Colonic mucosa (tissue), 4 donors: Measurements from ENCODE around the gene ADAMTS2. TPM values are rescaled to one million over a fixed set of nuclear protein-coding genes. Genes with fewer than 3 reads are reported as not detected.

Source experiments
- DNase-seq: peaks from one replicate; pipeline ENCODE4 v3.0.0-alpha.2; 2020
- H3K27ac ChIP-seq: fragments of 200-600 bp; one replicate; pipeline ENCODE4 v1.8.0; 2021
- H3K27me3 ChIP-seq: fragments of 200-600 bp; one replicate; pipeline ENCODE4 v1.8.0; 2021
- H3K36me3 ChIP-seq: fragments of 200-600 bp; one replicate; pipeline ENCODE4 v1.8.0; 2021
- H3K4me1 ChIP-seq: fragments of 200-600 bp; one replicate; pipeline ENCODE4 v1.8.0; 2021; ENCODE audit warnings: mild to moderate bottlenecking
- H3K4me3 ChIP-seq: fragments of 200-600 bp; one replicate; pipeline ENCODE4 v1.8.0; 2021
- H3K9ac ChIP-seq, 2 donors: one replicate each; pipeline ENCODE4 v1.7.0; 2013; ENCODE audit warnings: control low read depth in 2 of 2, low read depth in 2 of 2, low read length in 2 of 2
- H3K9me3 ChIP-seq: fragments of 200-600 bp; one replicate; pipeline ENCODE4 v1.8.0; 2021
- intact Hi-C: fragments of 100-400 bp; cut with DNase I; formaldehyde crosslinking; loops from one replicate; pipeline ENCODE4 v1.14.1; 2022
- total RNA-seq, 2 donors: library from RNA; stranded (reverse); fragmentation: NEBNext Ultra II Directional in 1 of 2; extraction: Animal tissue kit (Norgen Biotek cat#: 25700) in 1 of 2; gene quantifications; one replicate each; pipeline ENCODE4 v1.2.1, GENCODE V29; 2021
- TF ChIP-seq, protein P1 (sequence below): fragments of 200-600 bp; IDR thresholded peaks from one replicate; pipeline ENCODE4 v1.8.0; 2022; ENCODE audit warnings: antibody characterized with exemption, mild to moderate bottlenecking
- donor health status: healthy.
- donor health status: DM: no; HTN: no; CAD: no.
- donor health status: DM: no; HTN: no; CAD: no.

ADAMTS2 gene
- total RNA-seq, 2 donors from 2014 or later: 2.9 to 4.0 TPM

DNA sequence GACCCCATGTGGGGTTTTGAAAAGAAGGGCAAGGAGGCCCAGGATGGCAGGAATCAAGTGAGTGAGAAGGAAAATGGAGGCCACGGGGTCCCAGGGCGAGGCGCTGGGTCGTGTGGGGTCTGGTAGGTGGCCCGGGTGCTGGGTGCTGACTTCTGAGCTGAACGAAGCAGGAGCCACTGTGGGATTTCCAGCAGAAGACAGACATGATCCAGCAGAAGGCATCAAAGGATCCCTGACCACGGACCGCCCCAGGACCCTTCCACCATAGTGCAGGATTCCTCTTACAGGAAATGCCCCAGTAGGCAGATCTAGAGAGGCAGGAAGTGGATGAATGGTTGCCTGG, 106.7 kb downstream of the ADAMTS2 start:
- H3K27ac ChIP-seq: no peak overlapping the region
- no peak for DNase-seq
- H3K4me1 ChIP-seq: no peaks in the 10 kb centered on the region
- TF ChIP-seq, protein P1, sequence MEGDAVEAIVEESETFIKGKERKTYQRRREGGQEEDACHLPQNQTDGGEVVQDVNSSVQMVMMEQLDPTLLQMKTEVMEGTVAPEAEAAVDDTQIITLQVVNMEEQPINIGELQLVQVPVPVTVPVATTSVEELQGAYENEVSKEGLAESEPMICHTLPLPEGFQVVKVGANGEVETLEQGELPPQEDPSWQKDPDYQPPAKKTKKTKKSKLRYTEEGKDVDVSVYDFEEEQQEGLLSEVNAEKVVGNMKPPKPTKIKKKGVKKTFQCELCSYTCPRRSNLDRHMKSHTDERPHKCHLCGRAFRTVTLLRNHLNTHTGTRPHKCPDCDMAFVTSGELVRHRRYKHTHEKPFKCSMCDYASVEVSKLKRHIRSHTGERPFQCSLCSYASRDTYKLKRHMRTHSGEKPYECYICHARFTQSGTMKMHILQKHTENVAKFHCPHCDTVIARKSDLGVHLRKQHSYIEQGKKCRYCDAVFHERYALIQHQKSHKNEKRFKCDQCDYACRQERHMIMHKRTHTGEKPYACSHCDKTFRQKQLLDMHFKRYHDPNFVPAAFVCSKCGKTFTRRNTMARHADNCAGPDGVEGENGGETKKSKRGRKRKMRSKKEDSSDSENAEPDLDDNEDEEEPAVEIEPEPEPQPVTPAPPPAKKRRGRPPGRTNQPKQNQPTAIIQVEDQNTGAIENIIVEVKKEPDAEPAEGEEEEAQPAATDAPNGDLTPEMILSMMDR: no peak
- intact Hi-C loops: no loop called here
- H3K4me3 ChIP-seq: no peak overlapping the region
- H3K9ac ChIP-seq: no peak overlapping the region
- H3K9me3 ChIP-seq: no peaks in the 10 kb centered on the region
- no peaks in the 10 kb centered on the region for H3K27me3 ChIP-seq
- H3K36me3 ChIP-seq: no peaks in the 10 kb centered on the region

DNA sequence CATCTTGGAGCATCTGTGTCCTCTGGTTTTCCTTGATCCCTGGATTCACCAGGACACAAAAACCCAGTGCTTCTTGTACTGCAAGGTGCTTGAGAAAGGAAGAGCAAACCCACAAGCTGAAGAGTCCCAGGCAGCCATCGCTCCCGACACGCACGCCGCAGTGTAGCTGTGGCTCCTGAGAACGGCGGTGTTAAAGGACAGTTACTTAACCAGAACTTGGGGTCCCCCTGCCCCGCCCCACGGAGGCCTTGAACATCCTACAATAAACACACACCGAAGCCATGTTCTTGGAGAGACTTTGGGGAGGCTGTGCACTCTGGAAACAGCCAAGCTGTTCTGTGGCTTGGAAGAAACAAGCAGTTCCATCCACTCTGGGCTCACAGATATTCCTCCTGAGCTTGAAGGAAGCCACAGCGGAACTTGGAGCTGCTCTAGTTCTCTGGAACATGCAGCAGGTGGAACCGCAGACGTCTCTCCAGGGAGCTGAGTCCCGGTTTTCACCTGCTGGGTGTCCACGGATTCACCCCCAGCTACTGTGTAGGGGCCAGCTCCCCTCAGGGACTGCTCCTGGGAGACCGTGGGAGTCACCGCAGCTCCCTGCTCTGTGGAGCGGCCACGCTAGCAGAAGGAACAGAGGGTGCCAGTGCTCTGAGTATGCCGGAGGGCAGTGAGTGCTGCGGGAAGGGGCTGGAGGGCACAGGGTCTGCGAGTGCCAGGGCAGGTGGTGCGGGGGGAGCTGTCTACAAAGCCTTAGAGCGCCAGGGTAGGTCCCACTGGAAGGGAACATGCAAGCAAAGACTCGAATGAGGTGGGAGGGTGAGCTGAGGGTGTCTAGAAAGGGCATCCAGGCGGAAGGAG, 107.3 kb downstream of the ADAMTS2 start:
- Histone ChIP-seq H3K27me3 (no peaks in the 10 kb centered on the region), H3K36me3 (no peaks in the 10 kb centered on the region), H3K27ac (no peak overlapping the region), H3K9ac (no peak overlapping the region), H3K4me1 (no peaks in the 10 kb centered on the region), H3K9me3 (no peaks in the 10 kb centered on the region), H3K4me3 (no peak overlapping the region)
- intact Hi-C loops: no loop called here
- DNase-seq: no peak
- TF ChIP-seq, protein P1: no peak

DNA sequence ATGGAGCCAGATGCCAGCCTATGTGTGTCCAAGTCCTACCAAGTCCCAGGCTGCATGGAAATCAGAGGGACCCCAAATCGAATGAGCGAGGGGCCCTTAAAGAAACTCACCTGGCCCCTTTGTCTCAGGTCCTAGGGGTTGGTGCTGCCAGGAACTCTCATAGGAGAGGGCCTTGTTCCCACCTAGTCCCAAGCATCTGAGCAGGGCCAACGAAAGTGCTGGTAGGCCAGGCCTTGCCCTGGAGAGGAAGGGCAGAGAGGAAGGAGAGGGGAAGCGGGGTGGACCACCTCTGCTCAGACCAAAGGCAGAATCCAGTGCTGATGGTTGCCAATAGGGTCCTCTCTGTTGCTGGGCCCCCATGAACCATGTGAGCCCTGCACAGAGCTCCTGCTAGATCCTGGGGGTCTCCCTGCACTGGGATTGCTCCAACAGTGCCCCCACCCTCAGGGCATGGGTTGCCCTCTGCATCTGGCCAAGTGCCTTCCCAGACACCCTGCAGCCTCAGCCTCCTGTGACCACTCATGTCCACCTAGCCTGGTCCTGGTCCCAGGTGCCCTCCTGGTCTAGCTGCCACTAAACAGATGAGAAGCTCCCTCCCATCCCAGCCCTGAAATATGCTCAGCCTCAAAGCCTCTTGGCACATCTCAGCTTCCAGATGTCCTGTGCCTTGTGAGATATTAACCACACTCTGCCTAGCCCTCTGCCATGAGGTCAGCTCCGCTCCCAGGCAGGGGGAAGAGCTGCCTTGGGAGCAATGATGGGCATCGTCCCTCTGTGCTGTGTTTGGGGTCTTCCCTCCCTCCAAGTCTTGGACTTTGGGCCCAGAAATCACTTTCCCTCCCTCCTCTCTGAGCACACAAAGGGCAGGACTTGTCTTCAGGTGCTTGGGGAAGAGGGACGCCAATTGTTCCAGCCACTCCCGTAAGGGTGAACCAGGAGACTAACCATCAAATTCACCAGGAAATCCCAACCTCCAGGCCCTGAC, 109.6 kb downstream of the ADAMTS2 start:
- H3K9me3 ChIP-seq: no peaks in the 10 kb centered on the region
- no peak overlapping the region for H3K4me3 ChIP-seq
- H3K9ac ChIP-seq: no peak overlapping the region
- no peaks in the 10 kb centered on the region for H3K4me1 ChIP-seq
- no peaks in the 10 kb centered on the region for H3K27me3 ChIP-seq
- H3K27ac ChIP-seq: no peak overlapping the region
- no peak for DNase-seq
- H3K36me3 ChIP-seq: no peaks in the 10 kb centered on the region
- intact Hi-C loops: no loop called here
- TF ChIP-seq, protein P1: no peak

DNA sequence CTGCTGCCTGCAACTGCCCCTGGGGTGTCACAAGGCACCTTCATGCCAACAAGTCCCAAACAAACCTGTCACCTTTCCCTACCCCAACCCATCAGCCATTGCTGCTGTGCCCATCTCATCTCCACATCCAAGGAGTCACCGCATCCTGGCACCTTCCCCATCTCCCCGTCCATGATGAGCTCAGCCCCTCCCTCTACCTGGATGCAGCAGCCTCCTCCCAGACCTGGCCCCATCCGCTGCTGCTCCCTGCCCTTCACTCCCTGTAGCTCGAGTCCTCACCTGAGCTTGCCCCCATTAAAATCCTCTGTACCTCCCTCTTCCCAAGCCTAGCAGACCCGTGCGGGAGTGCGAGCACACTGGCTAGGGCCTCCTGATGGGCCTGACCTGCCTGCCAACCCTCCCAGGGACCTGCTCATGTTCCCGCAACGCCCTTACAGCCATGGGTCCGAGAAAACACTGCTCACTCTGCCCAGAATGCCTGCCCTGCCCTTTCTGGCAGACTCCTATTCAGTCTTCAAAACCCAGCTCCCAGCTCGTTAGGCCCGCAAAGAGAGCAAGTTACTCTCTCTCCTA, 110.6 kb downstream of the ADAMTS2 start:
- Histone ChIP-seq H3K4me3 (no peak overlapping the region), H3K36me3 (no peaks in the 10 kb centered on the region), H3K27me3 (no peaks in the 10 kb centered on the region), H3K4me1 (no peaks in the 10 kb centered on the region), H3K9me3 (no peaks in the 10 kb centered on the region), H3K27ac (no peak overlapping the region), H3K9ac (no peak overlapping the region)
- DNase-seq: no peak
- intact Hi-C loops: no loop called here
- TF ChIP-seq, protein P1: no peak

GRCh38 chr5:179233909-179234562, 111.2 kb downstream of the ADAMTS2 start:
- Histone ChIP-seq H3K36me3 (no peaks in the 10 kb centered on the region), H3K9me3 (no peaks in the 10 kb centered on the region), H3K27ac (no peak overlapping the region), H3K9ac (no peak overlapping the region), H3K4me1 (no peaks in the 10 kb centered on the region), H3K27me3 (no peaks in the 10 kb centered on the region), H3K4me3 (no peak overlapping the region)
- TF ChIP-seq, protein P1: no peak
- no peak for DNase-seq
- intact Hi-C loops: no loop called here
